Omental fat pad (tissue), 4 donors: Measurements from ENCODE around the gene IBA57. TPM values are rescaled to one million over a fixed set of nuclear protein-coding genes. Genes with fewer than 3 reads are reported as not detected.
A peak's percentile ranks its signal among the peaks of the same experiment; 100 is the strongest.

Experiments used
- ATAC-seq: fragments of 150-250 bp; one replicate; pipeline ENCODE4 v1.9.1; 2016; ENCODE audit warnings: mild to moderate bottlenecking, moderate library complexity; ENCODE audit not compliant: low FRiP score
- DNase-seq: peaks from one replicate; pipeline ENCODE4 v3.0.0-alpha.2; 2019; ENCODE audit warnings: low spot score
- total RNA-seq, 4 donors: library from RNA; depleted of rRNA; stranded (reverse); fragments of >200 nt; gene quantifications; one replicate each; pipeline ENCODE4 v1.1.0, GENCODE V29; 2016
- TF ChIP-seq, protein P1 (sequence below), 3 donors: fragments of 450-650 bp; IDR thresholded peaks; one replicate each; pipeline ENCODE4 v1.5.1; 2016 to 2017; ENCODE audit warnings: antibody characterized with exemption in 3 of 3, mild to moderate bottlenecking in 3 of 3, moderate library complexity in 2 of 3

IBA57 gene
- total RNA-seq, 4 donors from 2014 or later, result 5.1 to 7.6 (median 6.5) TPM

DNA sequence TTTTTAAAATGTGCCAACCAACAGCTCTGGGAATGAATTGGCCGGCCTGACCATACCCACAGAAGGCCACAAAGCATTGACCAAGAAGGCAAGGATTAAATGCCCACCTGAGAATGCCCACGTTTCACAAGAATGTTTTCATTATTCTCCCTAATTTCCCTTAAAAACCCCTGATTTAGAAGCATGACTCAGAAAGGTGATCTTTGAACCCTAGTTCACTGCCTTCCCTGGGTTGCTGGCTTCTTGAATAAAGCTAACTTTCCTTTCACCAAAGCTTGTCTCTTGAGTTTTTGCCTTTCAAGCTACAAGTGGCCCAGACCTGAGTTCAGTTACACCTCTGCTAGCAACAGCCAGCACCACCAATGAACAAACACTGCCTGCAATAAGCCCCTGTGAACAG, 42.1 kb upstream of the IBA57 start:
- DNase-seq (no peak), ATAC-seq (no peak)
- TF ChIP-seq, protein P1, sequence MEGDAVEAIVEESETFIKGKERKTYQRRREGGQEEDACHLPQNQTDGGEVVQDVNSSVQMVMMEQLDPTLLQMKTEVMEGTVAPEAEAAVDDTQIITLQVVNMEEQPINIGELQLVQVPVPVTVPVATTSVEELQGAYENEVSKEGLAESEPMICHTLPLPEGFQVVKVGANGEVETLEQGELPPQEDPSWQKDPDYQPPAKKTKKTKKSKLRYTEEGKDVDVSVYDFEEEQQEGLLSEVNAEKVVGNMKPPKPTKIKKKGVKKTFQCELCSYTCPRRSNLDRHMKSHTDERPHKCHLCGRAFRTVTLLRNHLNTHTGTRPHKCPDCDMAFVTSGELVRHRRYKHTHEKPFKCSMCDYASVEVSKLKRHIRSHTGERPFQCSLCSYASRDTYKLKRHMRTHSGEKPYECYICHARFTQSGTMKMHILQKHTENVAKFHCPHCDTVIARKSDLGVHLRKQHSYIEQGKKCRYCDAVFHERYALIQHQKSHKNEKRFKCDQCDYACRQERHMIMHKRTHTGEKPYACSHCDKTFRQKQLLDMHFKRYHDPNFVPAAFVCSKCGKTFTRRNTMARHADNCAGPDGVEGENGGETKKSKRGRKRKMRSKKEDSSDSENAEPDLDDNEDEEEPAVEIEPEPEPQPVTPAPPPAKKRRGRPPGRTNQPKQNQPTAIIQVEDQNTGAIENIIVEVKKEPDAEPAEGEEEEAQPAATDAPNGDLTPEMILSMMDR (IDR thresholded peaks at IDR 0.05), result no peak

DNA sequence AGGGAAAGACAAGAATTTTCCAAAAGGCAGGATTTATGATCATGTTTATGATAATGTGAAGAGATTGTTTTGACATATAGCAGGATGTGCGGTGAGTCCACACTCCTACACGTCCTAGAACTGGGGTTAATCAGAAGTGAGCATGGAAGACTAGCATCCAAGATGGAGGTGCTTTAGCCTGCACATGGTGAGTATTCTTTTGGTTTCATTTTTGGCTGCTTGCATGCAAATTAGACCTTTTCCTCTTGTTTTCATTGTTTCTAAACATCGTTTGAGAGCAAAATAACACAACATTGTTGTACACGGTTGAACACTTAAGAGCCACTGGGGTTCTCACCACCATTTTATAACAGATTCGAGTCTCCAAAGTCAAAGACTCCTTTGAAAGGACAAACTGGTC, 40.4 kb upstream of the IBA57 start:
- TF ChIP-seq, protein P1 (IDR thresholded peaks at IDR 0.05), result no peak
- no peak for DNase-seq
- ATAC-seq, result no peak

DNA sequence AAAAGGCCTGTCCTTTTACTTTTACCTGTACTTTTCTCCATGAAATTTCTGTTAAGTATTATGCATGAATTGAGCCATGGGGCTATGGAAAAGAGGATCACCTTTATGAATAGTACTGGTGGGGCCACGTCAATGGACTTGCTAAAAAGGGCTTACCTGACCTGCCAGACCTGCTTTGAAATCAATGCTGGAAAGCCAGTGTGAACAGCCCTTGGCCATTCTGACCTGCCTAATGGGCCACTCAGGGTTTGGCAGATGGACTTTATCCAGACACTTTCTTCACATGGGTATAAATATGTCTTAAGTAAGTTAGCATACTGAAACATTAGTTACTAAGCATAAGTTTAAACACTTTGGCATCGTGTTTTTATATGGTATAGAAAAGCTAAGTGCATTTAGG, 33.8 kb upstream of the IBA57 start:
- DNase-seq (no peak), ATAC-seq (no peak)
- TF ChIP-seq, protein P1 (IDR thresholded peaks at IDR 0.05), result no peak

DNA sequence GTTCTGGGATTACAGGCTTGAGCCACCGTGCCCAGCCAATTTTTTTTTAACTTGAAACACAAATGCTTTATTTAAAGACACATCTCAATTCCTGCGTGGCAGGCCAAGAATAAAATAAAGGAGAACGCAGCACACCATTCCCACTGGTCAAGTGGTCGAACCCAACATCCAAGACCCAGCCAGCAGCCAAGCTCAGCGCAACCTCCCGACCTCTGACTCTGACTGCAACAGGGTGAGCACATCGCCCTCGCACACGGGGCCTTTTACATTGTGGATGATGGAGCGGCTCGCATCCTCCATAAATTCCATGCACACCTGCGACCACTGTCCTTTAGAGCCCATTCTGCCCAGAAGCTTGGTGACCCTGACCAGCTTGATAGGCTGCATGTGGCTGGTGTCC, 31.0 kb upstream of the IBA57 start:
- DNase-seq (no peak), ATAC-seq (no peak)
- TF ChIP-seq, protein P1 (IDR thresholded peaks at IDR 0.05), result no peak

DNA sequence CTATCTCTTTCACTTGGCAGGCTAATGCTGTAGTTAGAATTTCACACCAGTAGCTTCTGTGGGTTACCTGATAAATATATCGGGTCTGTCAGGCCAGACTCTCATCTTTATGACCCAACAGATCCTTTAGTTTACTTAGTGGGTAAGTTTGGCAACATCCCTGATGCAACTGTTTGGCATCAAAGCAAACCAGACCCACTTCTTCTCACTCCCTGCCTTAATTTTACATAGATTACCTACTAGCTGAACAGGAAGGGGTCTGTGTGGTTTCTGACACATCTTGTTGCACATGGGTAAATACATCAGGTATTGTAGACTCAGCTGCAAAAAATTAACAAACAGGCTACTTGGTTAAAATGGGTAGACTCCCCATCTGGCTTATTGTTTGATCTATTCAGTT, 28.7 kb upstream of the IBA57 start:
- no peak for ATAC-seq
- DNase-seq, result no peak
- TF ChIP-seq, protein P1 (IDR thresholded peaks at IDR 0.05), result no peak

DNA sequence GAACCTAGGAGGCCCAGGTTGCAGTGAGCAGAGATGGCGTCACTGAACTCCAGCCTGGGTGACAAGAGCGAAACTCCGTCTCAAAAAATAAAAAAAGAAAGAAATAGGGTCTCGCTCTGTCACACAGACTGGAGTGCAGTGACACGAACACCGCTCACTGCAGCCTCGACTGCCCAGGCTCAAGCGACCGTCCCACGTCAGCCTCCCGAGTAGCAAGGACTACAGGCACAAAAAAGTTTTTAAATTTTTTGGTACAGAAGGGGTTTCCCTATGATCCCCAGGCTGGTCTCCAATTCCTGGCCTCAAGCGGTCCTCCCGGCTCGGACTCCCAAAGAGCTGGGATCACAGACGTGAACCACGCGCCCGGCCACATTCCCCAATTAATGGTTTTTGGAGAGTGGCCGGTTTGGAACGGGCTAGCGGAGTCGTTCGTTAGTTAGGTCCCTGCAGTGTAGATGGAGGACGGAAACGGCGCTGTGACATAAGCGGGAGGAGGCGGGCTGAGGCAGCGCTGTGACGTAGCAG, 26.1 kb upstream of the IBA57 start:
- TF ChIP-seq, protein P1 (IDR thresholded peaks at IDR 0.05), result no peak
- DNase-seq (no peak), ATAC-seq (no peak)

DNA sequence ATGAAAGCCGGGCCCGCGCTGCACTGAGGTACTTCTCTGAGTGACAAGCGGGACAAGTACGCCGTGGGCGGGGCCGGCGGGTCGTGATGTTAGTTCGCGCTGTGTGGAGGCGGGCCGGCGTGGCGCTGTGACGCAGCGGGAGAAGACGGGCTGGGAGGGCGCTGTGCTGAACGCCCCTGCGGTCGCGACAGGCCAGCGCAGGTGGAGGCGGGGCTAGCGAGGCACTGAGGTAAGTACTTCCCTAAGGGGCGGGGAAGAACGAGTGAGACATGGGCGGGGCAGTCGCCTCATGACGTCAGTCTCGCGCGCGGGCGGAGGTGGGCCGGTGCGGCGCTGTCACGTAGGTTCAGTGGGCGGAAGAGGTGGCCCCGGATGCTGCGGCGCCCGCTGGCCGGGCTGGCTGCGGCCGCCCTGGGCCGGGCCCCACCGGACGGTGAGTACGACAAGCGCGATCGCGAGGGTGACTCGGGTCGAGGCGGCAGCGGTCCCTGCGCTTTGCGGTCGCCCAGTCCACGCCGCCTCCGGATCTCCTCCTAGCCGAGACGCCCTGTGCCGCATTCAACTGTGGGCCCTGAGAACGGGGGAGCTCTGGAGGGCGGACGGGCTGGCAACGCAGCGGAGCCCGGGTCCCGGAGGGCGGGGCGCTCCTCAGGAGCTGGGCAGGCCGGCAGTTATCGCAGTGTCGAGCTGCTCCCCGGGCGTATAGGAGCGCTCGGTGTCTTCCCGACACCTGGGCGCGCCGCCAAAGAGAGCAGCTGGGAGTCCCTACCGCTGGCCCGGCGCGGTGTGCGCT, 25.5 kb upstream of the IBA57 start, which contains the start of gene GUK1:
GUK1 (plus strand) TSS at position 349 of the 793 bp plus-strand sequence; CDS start at position 373, 24 bp downstream.
- ATAC-seq (peak; percentile 95), DNase-seq (peak; percentile 98)
- TF ChIP-seq, protein P1 (IDR thresholded peaks at IDR 0.05), result no peak
